Endodermal cell (in vitro differentiated cells): ENCODE results near the gene ZFAND3. TPM values are rescaled to one million over a fixed set of nuclear protein-coding genes. Genes with fewer than 3 reads are reported as not detected.

Experiments
- DNase-seq: peaks from one replicate; pipeline ENCODE4 v3.0.0-alpha.2; 2017
- H3K27ac ChIP-seq: 2 replicates; pipeline ENCODE4 v1.5.1; 2013; ENCODE audit warnings: mild to moderate bottlenecking, low read depth, low read length, moderate library complexity
- H3K27me3 ChIP-seq: 2 replicates; pipeline ENCODE4 v1.6.1; 2013; ENCODE audit warnings: mild to moderate bottlenecking, low read length, moderate library complexity; ENCODE audit not compliant: insufficient read depth, control insufficient read depth, poor library complexity, severe bottlenecking
- H3K36me3 ChIP-seq: 2 replicates; pipeline ENCODE4 v1.7.0; 2013; ENCODE audit warnings: mild to moderate bottlenecking, low read length, moderate library complexity; ENCODE audit not compliant: control insufficient read depth, insufficient read depth
- H3K4me1 ChIP-seq: one replicate; pipeline ENCODE4 v1.7.0; 2013; ENCODE audit warnings: low read length; ENCODE audit not compliant: control insufficient read depth, insufficient read depth
- H3K4me3 ChIP-seq: 2 replicates; pipeline ENCODE4 v1.5.1; 2013; ENCODE audit warnings: mild to moderate bottlenecking, low read length, moderate library complexity
- H3K9ac ChIP-seq: 2 replicates; pipeline ENCODE4 v1.6.1; 2013; ENCODE audit warnings: mild to moderate bottlenecking, low read length, moderate library complexity; ENCODE audit not compliant: poor library complexity, severe bottlenecking; ENCODE audit errors: extremely low read depth
- H3K9me3 ChIP-seq: 2 replicates; pipeline ENCODE4 v1.6.1; 2013; ENCODE audit warnings: mild to moderate bottlenecking, low read length, moderate library complexity; ENCODE audit not compliant: control insufficient read depth
- H3K27ac Mint-ChIP-seq: 2 replicates; pipeline ENCODE4 v1.8.0; 2020; ENCODE audit warnings: mixed read lengths
- H3K27me3 Mint-ChIP-seq: 2 replicates; pipeline ENCODE4 v1.8.0; 2021; ENCODE audit warnings: mild to moderate bottlenecking, mixed read lengths; ENCODE audit not compliant: insufficient read depth
- H3K36me3 Mint-ChIP-seq: 2 replicates; pipeline ENCODE4 v1.8.0; 2020; ENCODE audit warnings: low read depth, mixed read lengths
- H3K4me1 Mint-ChIP-seq: 2 replicates; pipeline ENCODE4 v1.8.0; 2020; ENCODE audit warnings: mixed read lengths
- H3K4me3 Mint-ChIP-seq: 2 replicates; pipeline ENCODE4 v1.8.0; 2020; ENCODE audit warnings: mild to moderate bottlenecking, moderate library complexity, mixed read lengths
- H3K9me3 Mint-ChIP-seq: 2 replicates; pipeline ENCODE4 v1.8.0; 2020; ENCODE audit warnings: mild to moderate bottlenecking, mixed read lengths
- CTCF ChIP-seq: fragments of 200-600 bp; sonication (generic); conservative IDR thresholded peaks from 2 replicates; pipeline ENCODE4 v1.5.0; 2021; ENCODE audit warnings: antibody characterized with exemption, mild to moderate bottlenecking
- WGBS, 2 experiments: methylation state at CpG; one replicate each; pipeline versions ENCODE4 v1.1.5 to v1.1.7; 2013; ENCODE audit warnings: missing lambda C conversion rate in 2 of 2, mixed read lengths in 1 of 2; ENCODE audit not compliant: insufficient coverage in 1 of 2, insufficient read length in 1 of 2; 5-methylcytosine and 5-hydroxymethylcytosine counted together
- total RNA-seq, 2 donors: library from RNA; stranded (reverse); fragmentation: NEBNext Ultra II Directional in 1 of 2; extraction: Animal tissue kit (Norgen Biotek cat#: 25700) in 1 of 2; gene quantifications; 2 replicates in 1 of 2; 3 replicates in 1 of 2; pipeline ENCODE4 v1.2.1, GENCODE V29; 2021

The ZFAND3 gene
- total RNA-seq, 2 donors from 2014 or later = 67.1 to 86.2 TPM

- DNase-seq = no peak
- 86 to 100% methylated on average over 1 of the region's 2 CpGs for WGBS, 2 experiments
- no peaks in the 10 kb centered on the region for H3K36me3 ChIP-seq
- no peak overlapping the region for H3K4me3 ChIP-seq
- Mint-ChIP-seq H3K9me3 (no peaks in the 10 kb centered on the region), H3K27ac (no peak overlapping the region), H3K4me3 (no peak overlapping the region), H3K27me3 (peaks cover 16% of the 10 kb centered on the region), H3K36me3 (peaks cover 5% of the 10 kb centered on the region), H3K4me1 (peaks cover 28% of the 10 kb centered on the region)
- no peak for TF ChIP-seq CTCF
- no peak overlapping the region for H3K27ac ChIP-seq
- H3K27me3 ChIP-seq = no peaks in the 10 kb centered on the region
- no peak overlapping the region for H3K9ac ChIP-seq
- H3K4me1 ChIP-seq = peaks cover 10% of the 10 kb centered on the region
- H3K9me3 ChIP-seq = no peaks in the 10 kb centered on the region
These were observed 359.0 kb downstream of the ZFAND3 start for GRCh38 chr6:38178584-38178886.

- no peaks in the 10 kb centered on the region for H3K9me3 ChIP-seq
- no peaks in the 10 kb centered on the region for H3K9me3 Mint-ChIP-seq
- H3K27ac ChIP-seq = no peak overlapping the region
- peak; percentile 47 for TF ChIP-seq CTCF
- peaks cover 10% of the 10 kb centered on the region for H3K4me1 ChIP-seq
- no peaks in the 10 kb centered on the region for H3K36me3 ChIP-seq
- H3K4me3 Mint-ChIP-seq = no peak overlapping the region
- no peak overlapping the region for H3K4me3 ChIP-seq
- no peaks in the 10 kb centered on the region for H3K27me3 ChIP-seq
- H3K4me1 Mint-ChIP-seq = peaks cover 28% of the 10 kb centered on the region
- DNase-seq = peak; percentile 59
- H3K27me3 Mint-ChIP-seq = peaks cover 21% of the 10 kb centered on the region
- peaks cover 3% of the 10 kb centered on the region for H3K36me3 Mint-ChIP-seq
- no peak overlapping the region for H3K27ac Mint-ChIP-seq
- WGBS, 2 experiments = 92 to 94% methylated on average over 6 to 7 of the region's 7 CpGs
- H3K9ac ChIP-seq = no peak overlapping the region
These were observed 359.8 kb downstream of the ZFAND3 start for GRCh38 chr6:38179300-38179699.

- 93 to 94% methylated on average over 8 to 12 of the region's 12 CpGs for WGBS, 2 experiments
- Mint-ChIP-seq H3K9me3 (no peaks in the 10 kb centered on the region), H3K36me3 (no peaks in the 10 kb centered on the region), H3K27me3 (peaks cover 23% of the 10 kb centered on the region), H3K4me3 (no peak overlapping the region), H3K27ac (no peak overlapping the region), H3K4me1 (peaks cover 28% of the 10 kb centered on the region)
- Histone ChIP-seq H3K4me1 (peaks cover 10% of the 10 kb centered on the region), H3K4me3 (no peak overlapping the region), H3K9me3 (no peaks in the 10 kb centered on the region), H3K27ac (no peak overlapping the region), H3K27me3 (no peaks in the 10 kb centered on the region), H3K9ac (no peak overlapping the region), H3K36me3 (no peaks in the 10 kb centered on the region)
- no peak for TF ChIP-seq CTCF
- DNase-seq = peak; percentile 32
These were observed 360.4 kb downstream of the ZFAND3 start for GRCh38 chr6:38179794-38180430.
